Measurements from ENCODE around the gene LRRC7.
A peak's percentile ranks its signal among the peaks of the same experiment; 100 is the strongest.

The LRRC7 gene

DNA sequence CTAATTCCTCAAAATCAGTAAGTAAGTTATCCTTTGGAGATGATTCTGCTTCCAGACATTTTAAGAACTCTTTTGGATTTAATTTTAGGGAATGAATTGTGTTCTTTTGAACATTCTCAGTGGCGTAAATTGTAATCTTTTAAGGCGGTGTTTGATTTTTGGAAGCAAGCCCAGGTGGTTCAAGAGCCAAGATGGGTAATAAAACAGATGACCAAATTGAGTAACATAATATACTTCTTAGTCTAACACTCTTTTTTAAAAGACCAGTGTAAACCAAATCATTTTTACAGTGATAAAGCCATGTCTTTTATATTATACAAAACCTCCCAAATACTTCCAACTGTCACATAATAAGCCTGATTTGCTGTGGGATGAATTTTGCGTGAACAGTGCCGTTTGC, 503.9 kb downstream of the LRRC7 start:
- H3K9me2 ChIP-seq (replicated peaks; ENCODE audit: low read depth, low read length): no peaks in the 10 kb centered on the region
- H3K4me1 ChIP-seq (ENCODE audit: insufficient read depth, low read length, poor library complexity, severe bottlenecking): no peaks in the 10 kb centered on the region
- H3K36me3 ChIP-seq (ENCODE audit: insufficient read depth, low read length): no peaks in the 10 kb centered on the region
- no peaks in the 10 kb centered on the region for H3F3A ChIP-seq (ENCODE audit: low read depth)
- no peak overlapping the region for H3K4me2 ChIP-seq (ENCODE audit: low read depth, low read length, poor library complexity, severe bottlenecking)
- no peaks in the 10 kb centered on the region for H3K9me3 ChIP-seq (ENCODE audit: insufficient read depth, low read depth, low read length)
- H2AFZ ChIP-seq (ENCODE audit: low read length): no peak overlapping the region
- TF ChIP-seq EZH2phosphoT487 (IDR thresholded peaks at IDR 0.05; ENCODE audit: borderline replicate concordance): no peak
- no peak for TF ChIP-seq CTCF (conservative IDR thresholded peaks at IDR 0.05; ENCODE audit: low read length)
- H3K9ac ChIP-seq (ENCODE audit: low read depth, low read length, poor library complexity, severe bottlenecking): no peak overlapping the region
- H3K4me3 ChIP-seq (ENCODE audit: low read length, poor library complexity, severe bottlenecking): no peak overlapping the region
- H3K79me2 ChIP-seq (ENCODE audit: insufficient read depth, low read length): no peaks in the 10 kb centered on the region
- no peaks in the 10 kb centered on the region for H3K27me3 ChIP-seq (ENCODE audit: insufficient read depth, low read length, poor library complexity, severe bottlenecking)
- no peaks in the 10 kb centered on the region for H4K20me1 ChIP-seq (ENCODE audit: insufficient read depth, low read length, poor library complexity, severe bottlenecking)

- TF ChIP-seq EZH2phosphoT487 (IDR thresholded peaks at IDR 0.05; ENCODE audit: borderline replicate concordance): no peak
- no peak for TF ChIP-seq CTCF (conservative IDR thresholded peaks at IDR 0.05; ENCODE audit: low read length)
- no peaks in the 10 kb centered on the region for H4K20me1 ChIP-seq (ENCODE audit: insufficient read depth, low read length, poor library complexity, severe bottlenecking)
- H3K79me2 ChIP-seq (ENCODE audit: insufficient read depth, low read length): no peaks in the 10 kb centered on the region
- H3K9me2 ChIP-seq (replicated peaks; ENCODE audit: low read depth, low read length): no peaks in the 10 kb centered on the region
- H3K9ac ChIP-seq (ENCODE audit: low read depth, low read length, poor library complexity, severe bottlenecking): no peak overlapping the region
- H3K4me2 ChIP-seq (ENCODE audit: low read depth, low read length, poor library complexity, severe bottlenecking): no peak overlapping the region
- H3K36me3 ChIP-seq (ENCODE audit: insufficient read depth, low read length): no peaks in the 10 kb centered on the region
- no peak overlapping the region for H3K4me3 ChIP-seq (ENCODE audit: low read length, poor library complexity, severe bottlenecking)
- H3K4me1 ChIP-seq (ENCODE audit: insufficient read depth, low read length, poor library complexity, severe bottlenecking): no peaks in the 10 kb centered on the region
- H2AFZ ChIP-seq (ENCODE audit: low read length): peak overlapping the region; percentile 40
- no peaks in the 10 kb centered on the region for H3K9me3 ChIP-seq (ENCODE audit: insufficient read depth, low read depth, low read length)
- H3K27me3 ChIP-seq (ENCODE audit: insufficient read depth, low read length, poor library complexity, severe bottlenecking): no peaks in the 10 kb centered on the region
- H3F3A ChIP-seq (ENCODE audit: low read depth): no peaks in the 10 kb centered on the region
These were observed 504.6 kb downstream of the LRRC7 start for GRCh38 chr1:70072231-70072751.

DNA sequence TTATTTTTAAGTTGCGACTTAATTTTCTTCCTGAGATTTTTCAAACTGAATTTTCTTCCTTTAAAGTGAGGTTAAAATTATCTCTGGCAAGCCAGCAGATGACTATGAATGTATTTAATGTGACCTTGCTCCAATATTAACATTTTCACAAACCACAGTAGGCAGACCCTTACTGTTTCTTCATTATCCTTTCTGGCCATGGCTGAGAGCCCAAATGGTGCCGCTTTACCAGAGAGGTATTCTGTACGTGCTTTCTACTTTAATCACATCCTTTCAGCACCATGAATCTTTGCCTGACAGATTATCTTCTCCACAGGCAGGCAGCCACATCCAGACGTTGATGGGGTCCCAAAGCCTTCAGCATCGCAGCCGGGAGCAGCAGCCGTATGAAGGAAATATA, 508.0 kb downstream of the LRRC7 start:
- Histone ChIP-seq H3K4me1 (ENCODE audit: insufficient read depth, low read length, poor library complexity, severe bottlenecking) (no peaks in the 10 kb centered on the region), H3K4me2 (ENCODE audit: low read depth, low read length, poor library complexity, severe bottlenecking) (no peak overlapping the region), H3K9ac (ENCODE audit: low read depth, low read length, poor library complexity, severe bottlenecking) (no peak overlapping the region), H3F3A (ENCODE audit: low read depth) (no peaks in the 10 kb centered on the region), H3K36me3 (ENCODE audit: insufficient read depth, low read length) (no peaks in the 10 kb centered on the region), H3K27me3 (ENCODE audit: insufficient read depth, low read length, poor library complexity, severe bottlenecking) (no peaks in the 10 kb centered on the region), H3K79me2 (ENCODE audit: insufficient read depth, low read length) (no peaks in the 10 kb centered on the region), H3K9me3 (ENCODE audit: insufficient read depth, low read depth, low read length) (no peaks in the 10 kb centered on the region), H3K4me3 (ENCODE audit: low read length, poor library complexity, severe bottlenecking) (no peak overlapping the region), H2AFZ (ENCODE audit: low read length) (no peak overlapping the region), H3K9me2 (replicated peaks; ENCODE audit: low read depth, low read length) (no peaks in the 10 kb centered on the region), H4K20me1 (ENCODE audit: insufficient read depth, low read length, poor library complexity, severe bottlenecking) (no peaks in the 10 kb centered on the region)
- no peak for TF ChIP-seq EZH2phosphoT487 (IDR thresholded peaks at IDR 0.05; ENCODE audit: borderline replicate concordance)
- no peak for TF ChIP-seq CTCF (conservative IDR thresholded peaks at IDR 0.05; ENCODE audit: low read length)
